Measurements from ENCODE around the gene SLC25A21. TPM values are rescaled to one million over a fixed set of nuclear protein-coding genes. Genes with fewer than 3 reads are reported as not detected.
A peak's percentile ranks its signal among the peaks of the same experiment; 100 is the strongest.

Gene SLC25A21
- total and polyA plus RNA-seq, 2 of the 13 experiments (the other 11 are each of a cell fraction or from before 2014, with no cell fraction given), result 1.9 to 2.9 TPM

DNA sequence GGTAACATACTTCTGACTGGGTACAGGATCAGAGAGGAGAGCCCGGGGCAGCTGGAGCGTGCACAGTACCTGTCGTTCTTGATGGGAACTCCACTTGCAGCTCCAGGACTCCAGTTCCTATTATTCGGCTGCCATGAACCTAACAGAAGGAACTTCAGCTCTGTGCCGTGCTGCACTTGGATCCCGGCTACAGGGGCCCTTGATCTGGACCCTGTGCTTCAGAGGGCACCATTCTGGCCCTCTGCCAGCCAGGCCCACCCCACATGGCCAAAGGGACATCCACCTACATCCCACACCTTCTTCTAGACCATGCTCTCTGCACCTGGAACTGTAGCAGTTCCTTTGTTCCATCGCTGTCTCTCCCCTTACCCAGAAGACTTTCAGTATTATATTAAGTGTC lies 452.6 kb downstream of the SLC25A21 start (continued):
- TF ChIP-seq, protein P1, sequence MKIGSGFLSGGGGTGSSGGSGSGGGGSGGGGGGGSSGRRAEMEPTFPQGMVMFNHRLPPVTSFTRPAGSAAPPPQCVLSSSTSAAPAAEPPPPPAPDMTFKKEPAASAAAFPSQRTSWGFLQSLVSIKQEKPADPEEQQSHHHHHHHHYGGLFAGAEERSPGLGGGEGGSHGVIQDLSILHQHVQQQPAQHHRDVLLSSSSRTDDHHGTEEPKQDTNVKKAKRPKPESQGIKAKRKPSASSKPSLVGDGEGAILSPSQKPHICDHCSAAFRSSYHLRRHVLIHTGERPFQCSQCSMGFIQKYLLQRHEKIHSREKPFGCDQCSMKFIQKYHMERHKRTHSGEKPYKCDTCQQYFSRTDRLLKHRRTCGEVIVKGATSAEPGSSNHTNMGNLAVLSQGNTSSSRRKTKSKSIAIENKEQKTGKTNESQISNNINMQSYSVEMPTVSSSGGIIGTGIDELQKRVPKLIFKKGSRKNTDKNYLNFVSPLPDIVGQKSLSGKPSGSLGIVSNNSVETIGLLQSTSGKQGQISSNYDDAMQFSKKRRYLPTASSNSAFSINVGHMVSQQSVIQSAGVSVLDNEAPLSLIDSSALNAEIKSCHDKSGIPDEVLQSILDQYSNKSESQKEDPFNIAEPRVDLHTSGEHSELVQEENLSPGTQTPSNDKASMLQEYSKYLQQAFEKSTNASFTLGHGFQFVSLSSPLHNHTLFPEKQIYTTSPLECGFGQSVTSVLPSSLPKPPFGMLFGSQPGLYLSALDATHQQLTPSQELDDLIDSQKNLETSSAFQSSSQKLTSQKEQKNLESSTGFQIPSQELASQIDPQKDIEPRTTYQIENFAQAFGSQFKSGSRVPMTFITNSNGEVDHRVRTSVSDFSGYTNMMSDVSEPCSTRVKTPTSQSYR (CRISPR knock-in tag; IDR thresholded peaks at IDR 0.05; ENCODE audit: borderline replicate concordance), result no peak

GRCh38 chr14:36718216-36718615 lies 454.2 kb downstream of the SLC25A21 start:
- Histone ChIP-seq H3K4me2 (ENCODE audit: low read depth, low read length) (no peak overlapping the region), H3K79me2 (ENCODE audit: insufficient read depth, low read length) (no peaks in the 10 kb centered on the region), H2AFZ (ENCODE audit: low read length) (no peak overlapping the region), H3K36me3 (replicated peaks in 1 of 2; ENCODE audit: control insufficient read depth in 1 of 2, insufficient read depth in 2 of 2, low read length in 2 of 2) (no peaks in the 10 kb centered on the region), H3K9ac (ENCODE audit: insufficient read depth, low read depth, low read length) (no peak overlapping the region), H4K20me1 (ENCODE audit: insufficient read depth, low read length) (no peaks in the 10 kb centered on the region), H3K27me3 (ENCODE audit: control insufficient read depth in 1 of 2, insufficient read depth in 2 of 2, low read length in 2 of 2) (no peaks in the 10 kb centered on the region), H3K9me3 (ENCODE audit: low read length) (no peaks in the 10 kb centered on the region), H3K4me1 (ENCODE audit: insufficient read depth, low read length) (peaks cover 10% of the 10 kb centered on the region; the same call in 1 of the 2 replicates), H3K27ac (ENCODE audit: extremely low read length, insufficient read depth, low read length) (no peak overlapping the region), H3K4me3 (replicated peaks in 1 of 3; ENCODE audit: insufficient read depth in 1 of 3, low read depth in 2 of 3, low read length in 3 of 3) (no peak overlapping the region)
- DNase-seq (ENCODE audit: low spot score) (peak; percentile 52), FAIRE-seq (no peak), ATAC-seq (peak; percentile 79)
- in situ Hi-C loops (cut with HindIII; ENCODE audit: extremely low pct_ligation_motif_present, low pct_unique_long_range_greater_than_20kb) (no loop called here), intact Hi-C loops (cut with micrococcal nuclease; ENCODE audit: unreplicated experiment) (no loop called here)
- ChIA-PET POLR2A (no interaction called here), CTCF (ENCODE audit: low intra/inter-chr PET ratio, low total read pairs) (no interaction called here)
- WGBS (ENCODE audit: low lambda C conversion rate), result 7% methylated on average over 1 of the region's 1 CpG
- no TSS peak for BruUV-seq (replicated peaks)
- TF ChIP-seq ZNF768 (CRISPR knock-in tag; IDR thresholded peaks at IDR 0.05), result no peak
- no peak for TF ChIP-seq SUZ12 (IDR thresholded peaks at IDR 0.05; ENCODE audit: low read depth, low read length)
- peak; percentile 78 for TF ChIP-seq FOXA3 (CRISPR knock-in tag; IDR thresholded peaks at IDR 0.05)
- TF ChIP-seq ZNF672 (CRISPR knock-in tag; IDR thresholded peaks at IDR 0.05), result no peak
- no peak for TF ChIP-seq ZNF235 (CRISPR knock-in tag; IDR thresholded peaks at IDR 0.05; ENCODE audit: borderline replicate concordance)
- no peak for TF ChIP-seq MXI1 (IDR thresholded peaks at IDR 0.05; ENCODE audit: borderline replicate concordance, low read depth, low read length)
- TF ChIP-seq ZNF335 (CRISPR knock-in tag; IDR thresholded peaks at IDR 0.05), result no peak
- TF ChIP-seq TBX3 (IDR thresholded peaks at IDR 0.05; ENCODE audit: borderline replicate concordance), result no peak
- no peak for TF ChIP-seq CREBL2 (CRISPR knock-in tag; IDR thresholded peaks at IDR 0.05; ENCODE audit: borderline replicate concordance)
- TF ChIP-seq ZNF644 (CRISPR knock-in tag; IDR thresholded peaks at IDR 0.05; ENCODE audit: low read depth), result 0 out of 2 replicates have a peak, but pooled peaks have one; percentile 23
- no peak for TF ChIP-seq ZFX (CRISPR knock-in tag; IDR thresholded peaks at IDR 0.05; ENCODE audit: low read depth)
- TF ChIP-seq TBL1XR1 (IDR thresholded peaks at IDR 0.05; ENCODE audit: borderline replicate concordance, low read length, partially characterized antibody), result peak; percentile 74
- no peak for TF ChIP-seq YEATS4 (CRISPR knock-in tag; IDR thresholded peaks at IDR 0.05; ENCODE audit: borderline replicate concordance)
- no peak for TF ChIP-seq CERS6 (CRISPR knock-in tag; IDR thresholded peaks at IDR 0.05)
- TF ChIP-seq DMAP1 (CRISPR knock-in tag; IDR thresholded peaks at IDR 0.05), result no peak
- 0 out of 2 replicates have a peak, but pooled peaks have one; percentile 31 for TF ChIP-seq BCL6 (CRISPR knock-in tag; IDR thresholded peaks at IDR 0.05)
